Measurements from ENCODE around the gene PNPLA5.
"Not testable (repeated sequence)": the region's sequence is repeated elsewhere in the genome, so short reads cannot be mapped to it uniquely, and the experiment has no call there.

The PNPLA5 gene

DNA sequence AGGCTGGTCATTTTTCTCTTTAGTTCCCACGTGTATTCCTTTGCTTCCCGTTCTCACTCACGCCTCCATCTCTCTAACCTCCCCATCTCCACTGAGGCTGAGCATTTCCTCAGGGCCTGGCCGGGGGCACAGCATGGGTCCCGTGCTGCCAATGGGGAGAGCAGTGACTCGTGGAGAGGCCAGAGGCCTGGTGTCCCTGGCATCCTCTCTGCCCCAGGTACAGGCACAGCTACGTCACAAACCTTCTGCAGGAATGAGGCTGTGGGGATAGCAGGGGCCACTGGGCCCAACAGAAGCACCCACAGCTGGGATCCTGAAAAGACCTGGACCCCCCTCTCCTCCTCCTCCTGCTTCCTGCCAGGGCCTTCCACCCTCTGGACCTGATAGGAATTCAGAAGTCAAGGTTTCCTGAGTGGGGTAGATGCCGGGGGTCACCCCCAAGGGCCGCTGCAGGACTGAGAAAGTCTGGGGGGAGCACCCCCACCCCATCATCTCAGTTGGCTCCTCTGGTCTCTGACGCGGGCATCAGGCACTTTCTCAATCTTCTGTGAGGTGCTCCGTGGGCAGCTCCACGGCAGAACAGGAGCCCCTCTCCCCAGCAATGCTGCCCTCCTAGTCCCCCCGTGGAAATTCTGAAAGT, 11.8 kb downstream of the PNPLA5 start:
- DNase-seq = peak; percentile 1

DNA sequence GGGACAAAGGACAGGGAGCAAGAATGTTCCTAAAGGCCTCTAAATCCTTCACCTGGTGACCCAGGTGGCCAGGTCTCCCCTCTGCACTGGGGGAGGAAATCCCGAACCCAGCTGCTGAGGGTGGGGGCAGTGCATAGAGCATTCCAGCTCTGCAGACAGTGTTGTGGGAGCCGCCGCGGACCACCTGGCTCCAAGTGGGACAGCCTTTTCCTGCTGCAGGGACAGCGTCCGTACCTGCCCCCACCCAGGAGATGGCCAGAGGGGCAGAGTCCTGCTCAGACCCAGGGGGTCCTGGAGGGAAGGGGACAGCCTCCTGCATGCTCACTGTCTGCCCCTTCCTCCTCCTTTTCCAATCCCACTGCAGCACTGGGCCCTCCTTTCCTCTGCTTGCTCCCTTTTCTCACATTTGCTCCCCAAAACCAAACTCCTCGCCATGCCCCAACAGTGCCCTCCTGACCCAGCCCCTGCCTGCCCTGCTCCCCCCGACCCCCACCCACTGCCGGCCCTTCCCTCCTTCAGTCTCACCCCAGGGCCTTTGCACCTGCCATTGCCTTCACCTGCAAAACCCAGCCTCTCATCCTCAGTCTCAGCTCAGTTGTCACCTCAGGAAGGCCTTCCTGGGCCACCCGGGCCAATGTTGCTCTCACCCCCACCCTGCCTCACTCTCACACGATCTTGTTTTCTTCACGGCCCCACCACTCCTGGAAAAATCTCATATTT, 12.8 kb downstream of the PNPLA5 start:
- DNase-seq = peak; percentile 5

GRCh38 chr22:43878079-43878795, 13.6 kb downstream of the PNPLA5 start:
- DNase-seq = peak; percentile 0

GRCh38 chr22:43876866-43877509, 14.8 kb downstream of the PNPLA5 start:
- no peak for DNase-seq

DNA sequence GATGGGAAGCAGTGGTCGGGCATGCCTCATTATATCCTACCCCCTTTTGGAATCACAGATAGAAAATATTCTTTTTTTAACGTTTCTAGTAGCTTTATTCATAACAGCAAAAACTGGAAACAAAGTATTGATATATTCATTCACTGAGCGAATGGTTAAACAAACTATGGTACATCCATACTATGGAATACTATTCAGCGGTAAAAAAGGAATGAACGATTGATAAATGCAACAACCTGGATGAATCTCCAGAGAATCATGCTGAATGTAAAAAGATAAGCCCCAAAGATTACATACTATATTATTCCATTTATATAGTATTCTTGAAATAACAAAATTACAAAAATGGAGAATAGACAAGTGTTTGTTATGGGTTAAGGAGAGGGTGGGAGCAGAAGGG, 22.0 kb downstream of the PNPLA5 start:
- no peak for DNase-seq

GRCh38 chr22:43869001-43869400, 22.8 kb downstream of the PNPLA5 start:
- not testable (repeated sequence) for DNase-seq

GRCh38 chr22:43867839-43868635, 23.8 kb downstream of the PNPLA5 start:
- no peak for DNase-seq

GRCh38 chr22:43862882-43863202, 29.0 kb downstream of the PNPLA5 start:
- no peak for DNase-seq

- DNase-seq = no peak
Observed at GRCh38 chr22:43862074-43862881, 29.5 kb downstream of the PNPLA5 start, which contains the start of gene SULT4A1. TSS of gene SULT4A1 (minus strand) at chr22:43862513. CDS start at chr22:43862382, 131 bp downstream.

DNA sequence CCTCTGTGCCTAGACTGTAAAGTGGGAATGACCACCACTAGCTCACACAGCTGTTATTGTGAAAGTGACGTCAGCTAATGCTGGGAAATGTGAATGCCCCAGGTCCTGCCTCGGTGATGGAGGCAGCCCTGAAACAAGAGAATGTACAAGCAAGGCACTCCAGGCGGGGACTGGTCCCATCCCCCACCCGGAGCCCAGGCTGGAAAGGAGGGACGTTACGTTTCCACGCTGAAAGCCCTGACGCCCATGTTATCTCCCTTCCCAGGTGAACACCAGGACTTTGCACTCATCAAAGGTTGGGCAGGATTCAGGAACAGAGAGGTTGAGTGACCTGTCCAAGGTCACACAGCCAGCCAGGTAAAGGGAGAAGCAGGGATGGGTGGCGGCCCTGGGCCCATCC, 30.3 kb downstream of the PNPLA5 start:
- no peak for DNase-seq

DNA sequence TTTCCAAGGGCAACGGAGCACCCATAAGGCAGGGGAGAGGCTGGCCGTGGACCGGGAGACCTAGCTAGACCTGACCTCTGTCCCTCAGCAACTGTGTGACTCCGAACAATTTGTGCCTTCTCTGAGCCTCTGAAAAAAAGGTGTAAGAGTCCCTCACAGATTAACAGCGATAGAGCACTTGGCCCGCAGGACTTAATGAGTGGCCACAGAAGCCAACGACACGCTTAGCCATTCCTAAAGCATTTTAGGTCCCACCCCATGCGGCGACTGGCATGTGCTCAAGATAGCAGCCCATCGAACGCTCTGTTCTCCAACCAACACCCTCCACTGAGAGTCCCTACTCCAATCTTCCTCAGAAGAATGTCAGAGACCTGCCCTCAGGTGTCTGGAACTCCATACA, 31.0 kb downstream of the PNPLA5 start:
- DNase-seq = no peak

DNA sequence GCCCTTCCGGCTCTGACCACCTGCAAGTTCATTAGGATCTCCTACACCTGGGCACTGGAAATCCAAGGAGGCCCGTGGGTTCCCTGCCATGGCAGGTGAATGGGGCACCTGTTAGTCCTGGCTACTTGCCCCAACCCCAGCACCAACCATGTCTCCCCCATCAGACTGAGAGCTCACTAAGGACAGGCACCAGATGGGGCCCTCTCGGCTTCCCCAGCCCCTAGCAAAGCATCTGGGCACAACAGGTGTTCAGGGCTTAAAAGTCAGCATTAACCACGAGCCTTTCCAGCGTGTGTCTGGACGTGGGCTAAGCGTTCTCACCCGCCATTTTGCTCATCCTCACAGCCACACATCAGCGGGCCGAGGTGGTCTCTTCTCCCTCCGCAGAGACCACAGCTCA, 31.7 kb downstream of the PNPLA5 start:
- DNase-seq = no peak

DNA sequence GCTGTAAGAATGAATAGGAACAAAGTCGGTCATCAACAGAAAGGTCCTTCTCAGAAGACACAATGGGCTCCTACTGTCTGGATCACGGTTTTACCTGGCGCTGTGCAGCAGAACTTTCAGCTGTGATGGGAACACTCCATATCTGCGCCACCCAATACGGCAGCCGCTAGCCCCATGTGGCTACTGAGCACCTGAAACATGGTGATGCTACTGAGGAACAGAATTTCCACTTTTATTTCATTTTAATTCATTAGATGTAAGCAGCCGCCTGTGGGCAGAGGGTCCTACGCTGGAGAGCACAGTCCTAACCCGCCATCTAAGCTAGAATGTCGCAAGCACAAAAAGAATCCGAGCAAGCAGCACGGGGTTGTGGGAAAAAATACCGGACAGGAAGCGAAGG, 32.2 kb downstream of the PNPLA5 start:
- no peak for DNase-seq

DNA sequence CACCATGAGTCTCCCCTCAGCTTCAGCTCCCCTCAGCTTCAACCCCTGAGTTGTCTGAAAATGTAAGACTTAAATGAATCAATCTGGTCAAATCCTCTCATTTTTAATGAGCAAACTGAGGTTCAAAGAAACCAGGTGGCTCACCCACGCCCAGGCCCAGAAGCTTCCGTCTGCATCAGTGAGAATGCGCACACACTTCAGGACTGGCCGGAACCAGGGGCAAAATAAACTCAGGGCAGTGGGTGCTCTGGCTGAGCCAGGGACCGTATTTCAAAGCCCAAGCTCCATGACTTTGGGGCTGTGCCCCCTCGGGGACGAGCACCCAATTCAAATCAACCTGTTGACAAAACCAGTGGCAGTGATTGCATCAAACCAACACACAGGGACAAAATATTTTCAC, 32.6 kb downstream of the PNPLA5 start:
- no peak for DNase-seq

DNA sequence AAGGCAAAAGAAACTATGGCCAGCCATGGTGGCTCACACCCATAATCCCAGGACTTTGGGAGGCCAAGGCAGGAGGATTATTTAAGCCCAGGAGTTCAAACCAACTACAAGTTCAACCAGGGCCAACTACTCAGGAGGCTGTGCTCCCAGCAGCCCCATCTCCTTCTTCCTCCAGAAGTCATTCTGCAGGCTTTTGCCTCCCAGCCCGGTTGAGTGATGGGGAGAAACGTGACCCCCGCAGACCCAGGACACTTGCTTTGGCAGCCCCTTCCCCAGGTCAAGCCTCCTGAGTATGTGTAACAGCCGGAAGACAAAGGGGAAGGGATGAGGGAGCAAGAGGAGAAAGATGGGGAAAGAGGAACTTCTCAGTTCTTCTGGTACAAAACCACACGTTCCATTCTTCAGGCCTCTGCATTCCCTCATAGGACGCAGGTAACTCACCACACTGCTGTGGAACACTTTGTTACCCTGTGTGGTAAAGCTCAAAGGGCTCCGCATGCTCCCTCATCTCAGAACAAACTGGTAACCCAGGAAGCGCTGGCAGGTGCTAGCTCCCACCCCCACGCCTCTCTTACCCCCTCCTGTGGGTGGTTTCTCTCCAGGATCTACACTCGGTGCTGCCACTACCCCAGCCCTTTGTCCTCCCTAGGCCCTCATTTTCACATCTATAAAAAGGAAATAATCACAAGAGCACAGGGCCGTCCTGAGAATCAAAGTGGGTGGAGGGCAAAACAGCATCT, 33.5 kb downstream of the PNPLA5 start:
- no peak for DNase-seq

GRCh38 chr22:43857367-43857766, 34.4 kb downstream of the PNPLA5 start:
- no peak for DNase-seq

DNA sequence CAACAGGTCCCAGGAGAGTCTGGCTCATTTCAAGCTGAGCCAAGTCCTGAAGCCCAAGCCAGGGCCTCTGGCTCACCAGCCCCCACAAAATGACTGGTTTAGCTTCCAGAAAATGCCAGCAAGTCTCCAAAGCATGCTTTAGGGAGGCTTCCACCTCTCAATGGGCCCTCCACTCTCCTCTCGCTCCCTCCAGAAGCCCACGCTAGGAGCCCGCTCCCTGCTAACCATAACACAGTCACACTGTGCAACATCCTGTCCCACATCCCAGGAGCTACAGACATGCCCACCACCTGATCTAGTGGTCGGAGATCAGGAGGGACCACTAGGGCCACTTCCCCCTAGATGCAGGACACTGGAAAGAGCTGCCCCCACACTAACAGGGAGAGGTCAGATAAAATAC, 36.4 kb downstream of the PNPLA5 start:
- no peak for DNase-seq

DNA sequence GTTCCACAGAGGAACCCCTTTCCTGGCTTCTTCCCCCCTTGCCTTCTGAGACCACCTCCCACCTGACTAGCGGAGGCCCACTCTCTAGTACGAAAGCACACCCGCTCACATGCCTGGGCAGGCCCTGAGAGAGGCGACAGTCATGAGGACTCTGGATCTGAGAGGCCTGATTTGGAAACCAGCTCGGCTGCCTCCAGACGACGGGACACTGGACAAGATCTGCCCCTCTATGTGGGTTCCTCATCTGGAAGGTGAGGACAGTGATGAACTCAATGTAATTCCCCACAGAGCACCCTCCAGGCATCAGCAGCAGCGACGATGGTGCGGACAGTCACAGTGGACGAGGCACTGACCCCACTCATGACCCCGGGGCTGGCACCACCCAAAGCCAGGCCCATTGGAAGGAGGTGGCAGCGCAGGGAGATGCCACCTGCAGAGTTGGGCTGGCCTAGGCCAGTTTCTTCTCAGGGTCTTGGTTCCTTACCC, 37.0 kb downstream of the PNPLA5 start:
- DNase-seq = no peak

DNA sequence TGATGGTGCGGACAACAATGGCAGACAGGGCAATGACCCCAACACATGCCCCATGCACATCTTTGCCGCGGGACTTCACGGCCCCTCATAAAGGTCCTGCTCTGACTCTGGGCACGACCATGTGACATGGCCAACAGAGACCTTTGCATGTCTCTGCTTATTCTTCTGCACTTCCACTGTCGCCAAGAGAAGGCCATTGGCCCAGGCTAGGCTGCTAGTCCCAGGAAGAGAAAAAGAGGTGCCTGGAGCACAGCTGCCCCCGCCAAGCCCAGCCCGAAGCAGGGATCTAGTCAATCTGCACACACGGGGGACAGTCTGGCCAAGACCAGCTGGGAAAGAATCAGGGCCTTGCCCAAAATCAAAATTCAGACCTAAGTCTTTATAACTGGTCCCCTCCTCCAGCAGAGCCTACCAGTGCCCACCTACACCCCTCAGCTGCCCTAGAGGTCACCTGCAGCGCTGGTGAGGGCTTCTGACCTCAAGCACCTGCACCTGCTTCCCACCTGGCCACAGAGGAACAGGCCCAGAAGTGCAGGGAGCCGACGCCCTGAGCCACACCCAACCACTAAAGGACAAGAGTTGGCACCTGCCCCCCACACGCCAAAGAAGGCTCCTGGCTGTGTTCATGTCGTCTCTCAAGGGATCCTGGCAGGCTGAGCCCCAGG, 37.6 kb downstream of the PNPLA5 start:
- no peak for DNase-seq

GRCh38 chr22:43853328-43853931, 38.4 kb downstream of the PNPLA5 start:
- DNase-seq = no peak
